C4-2B (cell line): ENCODE data around the gene NKX1-1.

Experiments used
- CTCF ChIP-seq: fragments of 450-650 bp; conservative IDR thresholded peaks from 2 replicates; pipeline ENCODE4 v1.5.1; 2017; ENCODE audit warnings: mild to moderate bottlenecking
- ZFX ChIP-seq: fragments of 450-650 bp; IDR thresholded peaks from 2 replicates; pipeline ENCODE4 v1.6.1; 2017

DNA sequence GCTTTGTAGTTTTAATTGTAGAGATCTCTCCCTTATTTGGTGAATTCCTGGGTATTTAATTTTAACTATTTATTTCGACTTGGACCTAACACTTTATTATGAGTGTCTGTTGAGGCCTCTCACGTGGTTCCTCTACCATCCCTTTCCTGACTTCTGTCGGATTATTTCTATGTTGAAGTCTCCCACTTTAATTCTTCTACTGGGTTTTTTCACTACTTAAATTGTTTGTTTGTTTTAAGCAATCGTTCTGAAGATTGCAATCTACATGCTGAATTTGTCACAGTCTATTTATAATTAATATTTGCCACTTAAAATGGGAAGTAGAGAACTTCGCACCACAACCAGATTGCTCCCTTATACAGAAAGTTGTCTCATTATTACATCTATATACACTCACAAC is 20.8 kb upstream of the NKX1-1 start:
- TF ChIP-seq CTCF (no peak), ZFX (no peak)
